Endothelial cell of umbilical vein (primary cell): ENCODE measurements around the gene ETV7. TPM values are rescaled to one million over a fixed set of nuclear protein-coding genes. Genes with fewer than 3 reads are reported as not detected.

Source experiments
- BruUV-seq: library from RNA; stranded (reverse); fragments of 400-500 nt; replicated peaks from 2 replicates; lab custom pipeline; 2021; lab: Mats Ljungman, UMichigan
- CTCF ChIA-PET: fragments of 300-600, 350-600 bp; sonication (Branson Sonifier 250); formaldehyde crosslinking; loops from one replicate; lab custom pipeline; 2021; ENCODE audit warnings: antibody characterized with exemption, inconsistent platforms; lab: Charles Lee
- POLR2A ChIA-PET: fragments of 300-600, 350-600 bp; sonication (Branson Sonifier 250); formaldehyde crosslinking; loops from one replicate; lab custom pipeline; 2021; ENCODE audit warnings: antibody characterized with exemption, inconsistent platforms; lab: Charles Lee
- DNase-seq: peaks from one replicate; pipeline ENCODE4 v3.0.0-alpha.2; 2011; ENCODE audit warnings: low read depth, low spot score
- FAIRE-seq: peaks from 2 replicates; lab custom pipeline; 2011; peaks lifted over from hg19 to GRCh38; lab: Jason Lieb, UNC
- H2AFZ ChIP-seq: 2 replicates; pipeline ENCODE4 v1.6.0; 2012; ENCODE audit warnings: low read depth, low read length, control low read depth, inconsistent platforms
- H3K27ac ChIP-seq: 2 replicates; pipeline ENCODE4 v1.5.1; 2011; ENCODE audit warnings: low read depth, mild to moderate bottlenecking, control low read depth, low read length, moderate library complexity; ENCODE audit not compliant: insufficient read depth
- H3K27me3 ChIP-seq, 2 experiments: 2 replicates each; pipeline versions ENCODE4 v1.6.0 to v1.6.1; 2011; ENCODE audit warnings: low read length in 2 of 2, mixed read lengths in 1 of 2; ENCODE audit not compliant: control insufficient read depth in 2 of 2, insufficient read depth in 2 of 2
- H3K36me3 ChIP-seq, 2 experiments: 2 replicates in 1 of 2; 3 replicates in 1 of 2; pipeline ENCODE4 v1.5.1; 2011; ENCODE audit warnings: low read length in 2 of 2, mild to moderate bottlenecking in 1 of 2, moderate library complexity in 1 of 2; ENCODE audit not compliant: control insufficient read depth in 2 of 2, insufficient read depth in 2 of 2; ENCODE audit errors: extremely low read depth in 1 of 2
- H3K4me1 ChIP-seq: 3 replicates; pipeline ENCODE4 v1.5.1; 2011; ENCODE audit warnings: mild to moderate bottlenecking, low read length; ENCODE audit not compliant: control insufficient read depth, insufficient read depth; ENCODE audit errors: extremely low read depth
- H3K4me2 ChIP-seq: 2 replicates; pipeline ENCODE4 v1.6.1; 2011; ENCODE audit warnings: low read length, control low read depth, mixed read lengths; ENCODE audit not compliant: insufficient read depth
- H3K4me3 ChIP-seq, 3 experiments: fragments of 200-600 bp in 1 of 3; sonication (generic), shearing (Covaris generic) in 1 of 3; replicated peaks in 1 of 3; 2 replicates each; pipeline ENCODE4 v1.5.1; 2011 to 2016; ENCODE audit warnings: control low read depth in 3 of 3, low read length in 3 of 3, mild to moderate bottlenecking in 2 of 3, inconsistent platforms in 1 of 3, low read depth in 1 of 3, moderate library complexity in 1 of 3; ENCODE audit not compliant: insufficient read depth in 1 of 3
- H3K79me2 ChIP-seq: 2 replicates; pipeline ENCODE4 v1.6.0; 2012; ENCODE audit warnings: low read length, inconsistent platforms; ENCODE audit not compliant: control insufficient read depth, insufficient read depth
- H3K9ac ChIP-seq: replicated peaks from 2 replicates; pipeline ENCODE3; 2011; ENCODE audit warnings: low read length, control low read depth; ENCODE audit not compliant: insufficient read depth; ENCODE audit errors: extremely low read depth
- H3K9me1 ChIP-seq: replicated peaks from 3 replicates; pipeline ENCODE4 v1.6.0; 2011; ENCODE audit warnings: mild to moderate bottlenecking, low read length; ENCODE audit not compliant: control insufficient read depth, insufficient read depth; ENCODE audit errors: extremely low read depth
- H3K9me3 ChIP-seq: replicated peaks from 2 replicates; pipeline ENCODE4 v1.5.1; 2012; ENCODE audit warnings: low read length, inconsistent platforms; ENCODE audit not compliant: control insufficient read depth, insufficient read depth
- H4K20me1 ChIP-seq: replicated peaks from 2 replicates; pipeline ENCODE3; 2011; ENCODE audit warnings: mild to moderate bottlenecking, low read length; ENCODE audit not compliant: control insufficient read depth, insufficient read depth; ENCODE audit errors: extremely low read depth
- CTCF ChIP-seq, 2 donors: IDR thresholded peaks; 1 replicate in 1 of 2; 2 replicates in 1 of 2; pipeline ENCODE4 v1.5.1; 2011; ENCODE audit warnings: low read length in 2 of 2, mild to moderate bottlenecking in 2 of 2, moderate library complexity in 2 of 2, control low read depth in 1 of 2, inconsistent platforms in 1 of 2, low read depth in 1 of 2; ENCODE audit not compliant: insufficient read depth in 1 of 2; ENCODE audit errors: extremely low read depth in 1 of 2
- EZH2 ChIP-seq: IDR thresholded peaks from 2 replicates; pipeline ENCODE4 v1.6.1; 2012; ENCODE audit warnings: borderline replicate concordance, low read depth, mild to moderate bottlenecking, moderate library complexity, low read length, inconsistent platforms; ENCODE audit not compliant: severe bottlenecking
- FOS ChIP-seq: IDR thresholded peaks from 2 replicates; pipeline ENCODE4 v1.6.1; 2011; ENCODE audit warnings: mild to moderate bottlenecking, low read length, moderate library complexity, borderline replicate concordance; ENCODE audit not compliant: insufficient read depth
- GATA2 ChIP-seq: IDR thresholded peaks from 2 replicates; pipeline ENCODE4 v1.7.0; 2011; ENCODE audit warnings: low read depth, mild to moderate bottlenecking, moderate library complexity, mixed read lengths, low read length; ENCODE audit not compliant: insufficient read length, insufficient read depth
- JUN ChIP-seq: IDR thresholded peaks from 2 replicates; pipeline ENCODE4 v1.6.1; 2011; ENCODE audit warnings: borderline replicate concordance, low read depth; ENCODE audit not compliant: insufficient read length, insufficient read depth
- MAX ChIP-seq: IDR thresholded peaks from 2 replicates; pipeline ENCODE4 v1.6.1; 2011; ENCODE audit not compliant: insufficient read depth, insufficient read length
- MYC ChIP-seq: IDR thresholded peaks from one replicate; pipeline ENCODE4 v1.6.1; 2011; ENCODE audit warnings: mild to moderate bottlenecking, low read depth, low read length
- POLR2A ChIP-seq: IDR thresholded peaks from 2 replicates; pipeline ENCODE4 v1.6.1; 2012; ENCODE audit warnings: low read depth, mild to moderate bottlenecking, control low read depth, low read length
- POLR2AphosphoS5 ChIP-seq: IDR thresholded peaks from 2 replicates; pipeline ENCODE4 v1.6.1; 2012; ENCODE audit warnings: low read depth, mild to moderate bottlenecking, control low read depth, low read length, moderate library complexity; ENCODE audit not compliant: insufficient read depth
- dilution Hi-C: fragments of 300-500 bp; cut with MboI; formaldehyde crosslinking; loops from one replicate; pipeline ENCODE4 v1.15.0; 2019; ENCODE audit warnings: low sequenced_read_pairs; ENCODE audit not compliant: extremely low pct_ligation_motif_present
- intact Hi-C: fragments of 100-400 bp; cut with micrococcal nuclease; formaldehyde crosslinking; loops from one replicate; pipeline ENCODE4 v1.10.0; 2022
- polyA plus RNA-seq, 4 experiments: library from polyadenylated mRNA; depleted of rRNA in 3 of 4; stranded (reverse) in 3 of 4; unstranded in 1 of 4; fragments of >200 nt; gene quantifications; 2 replicates each; pipeline versions ENCODE4 v1.2.1 to v1.2.3, GENCODE V29; 2011 to 2012; ENCODE audit warnings: missing spikeins in 1 of 4
- total RNA-seq: library from RNA; stranded (reverse); gene quantifications from 2 replicates; pipeline ENCODE4 v1.2.3, GENCODE V29; 2021

The ETV7 gene
- total and polyA plus RNA-seq, 2 donors (not counting 3 experiments of a cell fraction or from before 2014, with no cell fraction given), result 0.23 to 0.58 TPM

GRCh38 chr6:36327919-36328236 lies 59.6 kb downstream of the ETV7 start:
- no TSS peak for BruUV-seq
- no peak overlapping the region for H3K4me2 ChIP-seq
- H3K9me3 ChIP-seq, result no peaks in the 10 kb centered on the region
- H2AFZ ChIP-seq, result no peak overlapping the region
- POLR2A ChIA-PET, result no interaction called here
- no peaks in the 10 kb centered on the region for H3K9me1 ChIP-seq
- no peak overlapping the region for H3K4me3 ChIP-seq
- DNase-seq (no peak), FAIRE-seq (no peak)
- TF ChIP-seq EZH2 (no peak), MAX (no peak), FOS (no peak)
- no peaks in the 10 kb centered on the region for H3K79me2 ChIP-seq
- H3K27ac ChIP-seq, result no peak overlapping the region
- intact Hi-C loops, result no loop called here
- CTCF ChIA-PET, result interaction anchor here (0.7 to 3.9 kb wide), 3 partner anchors 13 to 19 kb away, joined by 3 to 21 read pairs (median 4); no protein-coding TSS in a partner anchor
- peaks cover 34 to 38% of the 10 kb centered on the region in 2 experiments for H3K27me3 ChIP-seq
- no peaks in the 10 kb centered on the region for H3K36me3 ChIP-seq
- dilution Hi-C loops, result no loop called here
- H3K4me1 ChIP-seq, result no peaks in the 10 kb centered on the region
- no peaks in the 10 kb centered on the region for H4K20me1 ChIP-seq
- no peak overlapping the region for H3K9ac ChIP-seq

DNA sequence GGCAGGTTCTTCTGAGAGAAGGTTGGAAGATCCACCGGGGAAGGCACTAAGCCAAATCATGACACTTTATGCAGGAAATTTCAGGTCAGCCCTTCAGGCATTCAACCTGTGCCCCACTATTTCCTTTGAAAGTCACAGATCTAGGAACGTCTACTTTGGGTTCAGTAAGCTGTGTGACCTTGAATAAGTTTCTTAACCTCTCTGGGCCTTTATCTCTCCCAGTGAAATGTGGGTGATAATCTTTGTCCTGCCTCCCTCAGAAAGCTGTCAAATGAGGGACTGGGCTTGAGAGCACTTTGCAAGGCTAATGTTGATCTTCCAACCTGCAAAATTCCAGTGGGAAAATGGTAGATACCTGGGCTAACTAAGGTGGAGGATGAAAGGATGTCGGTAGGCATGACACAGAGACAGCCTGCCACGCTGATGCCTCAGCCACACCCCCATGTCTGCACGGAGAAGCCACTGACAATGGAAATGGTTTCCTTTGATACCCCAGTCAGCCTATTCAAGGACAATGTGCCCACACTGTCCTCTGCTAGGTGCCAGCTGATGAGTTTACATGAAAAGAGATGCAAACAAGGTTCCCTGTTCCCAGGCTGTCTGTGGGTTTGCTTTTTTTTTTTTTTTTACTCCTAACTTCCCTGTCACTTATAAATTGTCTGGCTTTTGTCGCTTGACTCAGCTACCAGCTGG lies 60.1 kb downstream of the ETV7 start:
- Histone ChIP-seq H3K79me2 (no peaks in the 10 kb centered on the region), H3K9ac (no peak overlapping the region), H3K4me2 (no peak overlapping the region), H3K9me3 (no peaks in the 10 kb centered on the region), H3K9me1 (no peaks in the 10 kb centered on the region), H3K27me3 (peaks cover 33 to 34% of the 10 kb centered on the region in 2 experiments), H2AFZ (no peak overlapping the region), H4K20me1 (no peaks in the 10 kb centered on the region), H3K27ac (no peak overlapping the region), H3K36me3 (no peaks in the 10 kb centered on the region), H3K4me1 (no peaks in the 10 kb centered on the region), H3K4me3 (no peak overlapping the region)
- DNase-seq (no peak), FAIRE-seq (no peak)
- dilution Hi-C loops (no loop called here), intact Hi-C loops (no loop called here)
- CTCF ChIA-PET, result interaction anchor here (0.7 to 3.9 kb wide), 6 partner anchors 8 to 25 kb away, joined by 3 to 21 read pairs (median 8); no protein-coding TSS in a partner anchor
- BruUV-seq, result no TSS peak
- POLR2A ChIA-PET, result no interaction called here
- TF ChIP-seq FOS (no peak), POLR2A (no peak), JUN (no peak), CTCF (IDR thresholded peaks at IDR 0.05; ENCODE audit: extremely low read depth in 1 of 2, insufficient read depth in 1 of 2, low read depth in 1 of 2, low read length in 2 of 2) (no peak), EZH2 (no peak), POLR2AphosphoS5 (no peak), GATA2 (no peak), MYC (no peak), MAX (no peak)
